GM23338 (cell line): Measurements from ENCODE around the gene ME1. TPM values are rescaled to one million over a fixed set of nuclear protein-coding genes. Genes with fewer than 3 reads are reported as not detected.

Source experiments
- ATAC-seq: fragments of 200-7000 bp; cut with Tn5 transposase; 3 replicates; pipeline ENCODE4 v1.9.1; 2020
- DNase-seq: peaks from one replicate; pipeline ENCODE4 v3.0.0-alpha.2; 2015; ENCODE audit warnings: low spot score
- H2AFZ ChIP-seq: fragments of 200-600 bp; sonication (generic); 2 replicates; pipeline ENCODE4 v1.8.0; 2016; ENCODE audit warnings: antibody characterized with exemption, mild to moderate bottlenecking, moderate library complexity
- H3F3A ChIP-seq: fragments of 200-600 bp; sonication (generic); replicated peaks from 2 replicates; pipeline ENCODE4 v1.8.0; 2017; ENCODE audit warnings: antibody characterized with exemption, mixed run types, low read depth
- H3K27ac ChIP-seq: fragments of 200-600 bp; sonication (generic); 2 replicates; pipeline ENCODE4 v1.6.1; 2016; ENCODE audit warnings: low read depth
- H3K27me3 ChIP-seq: fragments of 200-600 bp; sonication (generic); 2 replicates; pipeline ENCODE4 v1.8.0; 2016; ENCODE audit warnings: mild to moderate bottlenecking, mixed run types, moderate library complexity; ENCODE audit not compliant: insufficient read depth
- H3K36me3 ChIP-seq: fragments of 200-600 bp; sonication (generic); 2 replicates; pipeline ENCODE4 v1.8.0; 2016; ENCODE audit warnings: mild to moderate bottlenecking; ENCODE audit not compliant: insufficient read depth
- H3K4me1 ChIP-seq: fragments of 200-600 bp; sonication (generic); 2 replicates; pipeline ENCODE4 v1.8.0; 2016; ENCODE audit warnings: mild to moderate bottlenecking, moderate library complexity; ENCODE audit not compliant: insufficient read depth
- H3K4me2 ChIP-seq: fragments of 200-600 bp; sonication (generic); 2 replicates; pipeline ENCODE4 v1.7.1; 2017; ENCODE audit warnings: mixed run types
- H3K4me3 ChIP-seq: fragments of 200-600 bp; sonication (generic); 2 replicates; pipeline ENCODE4 v1.6.1; 2016; ENCODE audit warnings: mixed run types
- H3K79me2 ChIP-seq: fragments of 200-600 bp; sonication (generic); replicated peaks from 2 replicates; pipeline ENCODE4 v1.8.0; 2017; ENCODE audit warnings: mild to moderate bottlenecking; ENCODE audit not compliant: insufficient read depth
- H3K9me2 ChIP-seq: fragments of 200-600 bp; sonication (generic); 2 replicates; pipeline ENCODE4 v1.8.0; 2017; ENCODE audit not compliant: insufficient read depth
- H4K20me1 ChIP-seq: fragments of 200-600 bp; sonication (generic); replicated peaks from 2 replicates; pipeline ENCODE4 v1.8.0; 2017; ENCODE audit warnings: mild to moderate bottlenecking; ENCODE audit not compliant: insufficient read depth
- H3K27ac Mint-ChIP-seq: 2 replicates; pipeline ENCODE4 v1.8.0; 2020; ENCODE audit warnings: inconsistent platforms, mild to moderate bottlenecking, moderate library complexity, mixed read lengths
- H3K27me3 Mint-ChIP-seq: 3 replicates; pipeline ENCODE4 v1.8.0; 2022; ENCODE audit warnings: low read depth, mild to moderate bottlenecking, moderate library complexity, mixed read lengths, inconsistent platforms; ENCODE audit not compliant: insufficient read depth, poor library complexity
- H3K36me3 Mint-ChIP-seq: 3 replicates; pipeline ENCODE4 v1.8.0; 2021; ENCODE audit warnings: low read depth, mild to moderate bottlenecking, inconsistent platforms, moderate library complexity, mixed read lengths
- H3K4me1 Mint-ChIP-seq: 3 replicates; pipeline ENCODE4 v1.8.0; 2020; ENCODE audit warnings: mild to moderate bottlenecking, inconsistent platforms, mixed read lengths
- H3K4me3 Mint-ChIP-seq: 3 replicates; pipeline ENCODE4 v1.8.0; 2021; ENCODE audit warnings: moderate library complexity, mild to moderate bottlenecking, inconsistent platforms, mixed read lengths
- H3K9me3 Mint-ChIP-seq: 3 replicates; pipeline ENCODE4 v1.8.0; 2020; ENCODE audit warnings: moderate library complexity, mild to moderate bottlenecking, inconsistent platforms, mixed read lengths
- CREB1 ChIP-seq: fragments of 250-450 bp; sonication (Bioruptor Pico); IDR thresholded peaks from 2 replicates; pipeline ENCODE4 v1.5.0; 2020; ENCODE audit warnings: low read depth, mild to moderate bottlenecking, moderate library complexity
- ETS1 ChIP-seq: IDR thresholded peaks from 2 replicates; pipeline ENCODE4 v1.6.1; 2016; ENCODE audit warnings: antibody characterized with exemption
- EZH2 ChIP-seq: fragments of 200-600 bp; sonication (generic); IDR thresholded peaks from one replicate; pipeline ENCODE4 v1.8.0; 2017; ENCODE audit warnings: antibody characterized with exemption, mild to moderate bottlenecking, low read depth; ENCODE audit not compliant: unreplicated experiment
- EZH2phosphoT487 ChIP-seq: fragments of 200-600 bp; sonication (generic); IDR thresholded peaks from one replicate; pipeline ENCODE4 v1.8.1; 2018; ENCODE audit warnings: antibody characterized with exemption; ENCODE audit not compliant: unreplicated experiment
- JUNB ChIP-seq: IDR thresholded peaks from one replicate; pipeline ENCODE4 v1.6.1; 2016; ENCODE audit warnings: antibody characterized with exemption; ENCODE audit not compliant: unreplicated experiment
- NANOG ChIP-seq: IDR thresholded peaks from 2 replicates; pipeline ENCODE4 v1.6.1; 2016; ENCODE audit warnings: antibody characterized with exemption, borderline replicate concordance
- POLR2AphosphoS5 ChIP-seq: IDR thresholded peaks from 2 replicates; pipeline ENCODE4 v1.6.1; 2016; ENCODE audit warnings: antibody characterized with exemption, low read depth
- STAT1 ChIP-seq: IDR thresholded peaks from one replicate; pipeline ENCODE4 v1.6.1; 2016; ENCODE audit warnings: antibody characterized with exemption; ENCODE audit not compliant: unreplicated experiment
- ZNF114 ChIP-seq: fragments of 250-450 bp; sonication (Bioruptor Pico); IDR thresholded peaks from 2 replicates; pipeline ENCODE4 v1.5.0; 2020; ENCODE audit warnings: mild to moderate bottlenecking, moderate library complexity
- ZNF331 ChIP-seq: fragments of 250-450 bp; sonication (Bioruptor Pico); IDR thresholded peaks from 2 replicates; pipeline ENCODE4 v1.5.0; 2020; ENCODE audit warnings: low read depth, mild to moderate bottlenecking, moderate library complexity
- ZNF462 ChIP-seq: fragments of 250-450 bp; sonication (Bioruptor Pico); IDR thresholded peaks from 2 replicates; pipeline ENCODE4 v1.5.0; 2020; ENCODE audit warnings: mild to moderate bottlenecking, moderate library complexity
- polyA plus RNA-seq: library from polyadenylated mRNA; unstranded; fragments of >200 nt; fragmentation: Nextera tagmentation; extraction: Ambion mirVana; gene quantifications from 2 replicates; pipeline ENCODE4 v1.2.1, GENCODE V29; 2016
- total RNA-seq: library from RNA; depleted of rRNA; stranded (reverse); fragments of >200 nt; shearing (Covaris generic); gene quantifications from 2 replicates; pipeline ENCODE4 v1.2.3, GENCODE V29; 2014
- TF ChIP-seq, protein P1 (sequence below), 2 experiments: fragments of 200-600 bp in 1 of 2; sonication (generic) in 1 of 2; conservative IDR thresholded peaks; 2 replicates each; pipeline versions ENCODE4 v1.5.1 to v1.6.1; 2016 to 2017; ENCODE audit warnings: antibody characterized with exemption in 2 of 2, low read depth in 2 of 2, mild to moderate bottlenecking in 2 of 2, moderate library complexity in 1 of 2

ME1 gene
- total and polyA plus RNA-seq, 2 experiments from 2014 or later, result 6.4 to 8.0 TPM

DNA sequence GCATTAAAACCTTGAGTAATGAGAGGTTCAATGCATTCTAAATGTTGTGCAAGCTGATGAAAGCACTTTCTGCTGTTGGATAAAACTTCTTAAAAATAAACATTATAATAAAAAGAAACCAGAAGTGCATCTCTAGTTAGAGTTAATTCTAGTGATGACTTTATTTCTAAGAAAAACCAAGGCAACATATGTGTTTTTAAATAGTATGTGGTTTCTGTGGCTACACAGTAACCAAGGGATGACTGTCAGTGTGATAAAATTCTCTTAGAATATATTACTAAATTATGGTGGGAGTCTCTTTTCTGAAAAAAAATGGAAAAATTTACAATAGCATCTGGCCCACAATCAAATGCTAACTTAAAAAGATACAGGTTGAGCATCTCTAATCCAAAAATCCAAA lies 117.0 kb downstream of the ME1 start (continued):
- TF ChIP-seq ZNF462 (CRISPR knock-in tag) (no peak), ETS1 (no peak), STAT1 (no peak), ZNF114 (CRISPR knock-in tag) (no peak), NANOG (no peak), EZH2phosphoT487 (no peak), JUNB (no peak)

DNA sequence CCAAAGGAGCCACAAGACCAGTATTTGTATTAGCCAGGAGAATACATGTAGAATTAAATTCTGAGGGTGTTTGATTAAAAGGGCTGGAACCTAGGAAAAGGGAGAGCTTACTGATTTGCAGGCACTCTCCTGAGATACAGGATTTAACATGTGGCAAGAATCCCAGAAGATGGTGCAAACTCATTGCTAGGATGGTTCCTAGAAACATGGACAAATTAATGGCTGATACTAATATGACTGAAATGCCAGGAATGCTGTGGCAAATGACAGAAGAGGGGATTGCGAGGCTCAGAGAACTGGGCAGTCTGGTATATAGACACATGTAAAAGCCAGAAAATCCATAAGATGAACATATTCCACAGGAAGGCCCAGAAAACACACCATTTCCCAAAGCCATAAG lies 119.6 kb downstream of the ME1 start:
- no peaks in the 10 kb centered on the region for H4K20me1 ChIP-seq
- no peaks in the 10 kb centered on the region for H3K4me1 ChIP-seq
- no peaks in the 10 kb centered on the region for H3K27me3 ChIP-seq
- no peaks in the 10 kb centered on the region for H3K36me3 ChIP-seq
- Mint-ChIP-seq H3K27ac (no peak overlapping the region), H3K36me3 (no peaks in the 10 kb centered on the region), H3K27me3 (no peaks in the 10 kb centered on the region), H3K9me3 (no peaks in the 10 kb centered on the region), H3K4me1 (no peaks in the 10 kb centered on the region), H3K4me3 (no peak overlapping the region)
- H3K79me2 ChIP-seq, result no peaks in the 10 kb centered on the region
- no peaks in the 10 kb centered on the region for H3F3A ChIP-seq
- no peaks in the 10 kb centered on the region for H3K9me2 ChIP-seq
- no peak overlapping the region for H2AFZ ChIP-seq
- no peak overlapping the region for H3K27ac ChIP-seq
- no peak overlapping the region for H3K4me2 ChIP-seq
- no peak for DNase-seq
- H3K4me3 ChIP-seq, result no peak overlapping the region
- ATAC-seq, result no peak
- TF ChIP-seq, protein P1, sequence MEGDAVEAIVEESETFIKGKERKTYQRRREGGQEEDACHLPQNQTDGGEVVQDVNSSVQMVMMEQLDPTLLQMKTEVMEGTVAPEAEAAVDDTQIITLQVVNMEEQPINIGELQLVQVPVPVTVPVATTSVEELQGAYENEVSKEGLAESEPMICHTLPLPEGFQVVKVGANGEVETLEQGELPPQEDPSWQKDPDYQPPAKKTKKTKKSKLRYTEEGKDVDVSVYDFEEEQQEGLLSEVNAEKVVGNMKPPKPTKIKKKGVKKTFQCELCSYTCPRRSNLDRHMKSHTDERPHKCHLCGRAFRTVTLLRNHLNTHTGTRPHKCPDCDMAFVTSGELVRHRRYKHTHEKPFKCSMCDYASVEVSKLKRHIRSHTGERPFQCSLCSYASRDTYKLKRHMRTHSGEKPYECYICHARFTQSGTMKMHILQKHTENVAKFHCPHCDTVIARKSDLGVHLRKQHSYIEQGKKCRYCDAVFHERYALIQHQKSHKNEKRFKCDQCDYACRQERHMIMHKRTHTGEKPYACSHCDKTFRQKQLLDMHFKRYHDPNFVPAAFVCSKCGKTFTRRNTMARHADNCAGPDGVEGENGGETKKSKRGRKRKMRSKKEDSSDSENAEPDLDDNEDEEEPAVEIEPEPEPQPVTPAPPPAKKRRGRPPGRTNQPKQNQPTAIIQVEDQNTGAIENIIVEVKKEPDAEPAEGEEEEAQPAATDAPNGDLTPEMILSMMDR (conservative IDR thresholded peaks at IDR 0.05; ENCODE audit: low read depth in 2 of 2), result no peak
- TF ChIP-seq JUNB (no peak), NANOG (no peak), CREB1 (CRISPR knock-in tag) (no peak), EZH2phosphoT487 (no peak), ZNF114 (CRISPR knock-in tag) (no peak), ZNF331 (no peak), EZH2 (no peak), ETS1 (no peak), POLR2AphosphoS5 (no peak), STAT1 (no peak)
